Epithelial cell of umbilical artery (primary cell): ENCODE measurements around the gene NSMF. TPM values are rescaled to one million over a fixed set of nuclear protein-coding genes. Genes with fewer than 3 reads are reported as not detected.

Source experiments
- total RNA-seq: library from RNA; depleted of rRNA; stranded (reverse); fragments of >200 nt; gene quantifications from 2 replicates; pipeline ENCODE4 v1.2.3, GENCODE V29; 2014

The NSMF gene
- 17.9 and 19.0 TPM in 2 replicates for total RNA-seq

GRCh38 chr9:137459152-137459600 is at the start of gene NSMF:
TSS of gene NSMF (minus strand) at chr9:137459334. CDS start at chr9:137459102, 232 bp downstream.

GRCh38 chr9:137441289-137441934 is 17.7 kb downstream of the NSMF start, which contains the start of gene ENTPD8:
TSS of gene ENTPD8 (minus strand) at chr9:137441357. CDS start at chr9:137438285, 3,072 bp downstream.

GRCh38 chr9:137422604-137423513 is 36.3 kb downstream of the NSMF start, which contains the start of the genes EXD3 and NOXA1:
TSS of gene EXD3 (minus strand) at chr9:137423162. CDS start at chr9:137395357, 27,805 bp downstream.
TSS of gene NOXA1 (plus strand) at chr9:137423393. CDS start at chr9:137423530, 137 bp downstream.

Other genes with a start within 250 kb of the NSMF start
- gene RNF208, start 237.1 kb downstream of the NSMF start, total RNA-seq, result 0.32 TPM in 1 of 2 replicates, not detected in the other
- 0.32 TPM in 1 of 2 replicates, not detected in the other for gene CYSRT1, start 234.2 kb downstream of the NSMF start, total RNA-seq
- not detected in 2 replicates for gene RNF224, start 231.8 kb downstream of the NSMF start, total RNA-seq
- gene SLC34A3, start 228.4 kb downstream of the NSMF start, total RNA-seq, result not detected in 2 replicates
- 222 and 249 TPM in 2 replicates for gene TUBB4B, start 218.0 kb downstream of the NSMF start, total RNA-seq
- not detected in 2 replicates for gene STPG3, start 208.0 kb downstream of the NSMF start, total RNA-seq
- 61.4 and 67.0 TPM in 2 replicates for gene NELFB, start 204.0 kb downstream of the NSMF start, total RNA-seq
- gene TOR4A, start 181.6 kb downstream of the NSMF start, total RNA-seq, result 29.3 and 39.0 TPM in 2 replicates
- gene NRARP, start 157.1 kb downstream of the NSMF start, total RNA-seq, result 25.1 and 46.1 TPM in 2 replicates
- 18.8 and 22.0 TPM in 2 replicates for gene EXD3, start 36.2 kb downstream of the NSMF start, total RNA-seq
- gene NOXA1, start 35.9 kb downstream of the NSMF start, total RNA-seq, result 0.46 and 0.65 TPM in 2 replicates
- not detected in 2 replicates for gene ENTPD8, start 18.0 kb downstream of the NSMF start, total RNA-seq
- under 0.01 and 0.15 TPM in 2 replicates for gene PNPLA7, start 91.1 kb upstream of the NSMF start, total RNA-seq
- 45.3 and 64.6 TPM in 2 replicates for gene MRPL41, start 92.5 kb upstream of the NSMF start, total RNA-seq
- 19.8 and 27.8 TPM in 2 replicates for gene DPH7, start 119.6 kb upstream of the NSMF start, total RNA-seq
- 25.4 and 25.7 TPM in 2 replicates for gene ZMYND19, start 131.2 kb upstream of the NSMF start, total RNA-seq
- 21.3 and 21.8 TPM in 2 replicates for gene ARRDC1, start 146.4 kb upstream of the NSMF start, total RNA-seq
- gene EHMT1, start 159.7 kb upstream of the NSMF start, total RNA-seq, result 51.8 and 59.8 TPM in 2 replicates